Esophagus mucosa (tissue), 1 donor: ENCODE results near the gene ODF2. TPM values are rescaled to one million over a fixed set of nuclear protein-coding genes. Genes with fewer than 3 reads are reported as not detected.
A peak's percentile ranks its signal among the peaks of the same experiment; 100 is the strongest.

Source experiments
- ATAC-seq: fragments of 200-7000 bp; cut with Tn5 transposase; one replicate; pipeline ENCODE4 v1.9.1; 2020
- total RNA-seq: library from RNA; stranded (reverse); gene quantifications from one replicate; pipeline ENCODE4 v1.2.4, GENCODE V29; 2023
- donor health status: DM: yes; HTN: yes; CAD: no.

ODF2 gene
- total RNA-seq, 1 donor from 2014 or later, result 14.5 TPM

GRCh38 chr9:128532581-128532980 is 76.8 kb downstream of the ODF2 start:
- peak; percentile 29 for ATAC-seq

GRCh38 chr9:128540634-128541360 is 85.0 kb downstream of the ODF2 start:
- ATAC-seq, result no peak

GRCh38 chr9:128546504-128546903 is 90.7 kb downstream of the ODF2 start:
- no peak for ATAC-seq

- no peak for ATAC-seq
Observed at GRCh38 chr9:128548876-128549275, 93.1 kb downstream of the ODF2 start.

GRCh38 chr9:128550226-128550625 is 94.4 kb downstream of the ODF2 start:
- ATAC-seq, result no peak

Other genes starting within 250 kb of the ODF2 start
- gene GOLGA2, start 180.0 kb upstream of the ODF2 start, total RNA-seq, result 68.3 TPM
- gene SWI5, start 179.7 kb upstream of the ODF2 start, total RNA-seq, result 24.8 TPM
- gene TRUB2, start 133.6 kb upstream of the ODF2 start, total RNA-seq, result 40.3 TPM
- 61.7 TPM for gene COQ4, start 133.2 kb upstream of the ODF2 start, total RNA-seq
- gene SLC27A4, start 115.5 kb upstream of the ODF2 start, total RNA-seq, result 58.8 TPM
- gene URM1, start 84.6 kb upstream of the ODF2 start, total RNA-seq, result 38.5 TPM
- 5.5 TPM for gene CERCAM, start 35.1 kb upstream of the ODF2 start, total RNA-seq
- gene GLE1, start 48.7 kb downstream of the ODF2 start, total RNA-seq, result 22.5 TPM
- 161 TPM for gene SPTAN1, start 96.6 kb downstream of the ODF2 start, total RNA-seq
- 37.0 TPM for gene DYNC2I2, start 200.8 kb downstream of the ODF2 start, total RNA-seq
- 267 TPM for gene SET, start 233.2 kb downstream of the ODF2 start, total RNA-seq
- gene PKN3, start 246.5 kb downstream of the ODF2 start, total RNA-seq, result 2.5 TPM